Neural progenitor cell (in vitro differentiated cells): Measurements from ENCODE around the gene CLCN2. TPM values are rescaled to one million over a fixed set of nuclear protein-coding genes. Genes with fewer than 3 reads are reported as not detected.

Source experiments
- DNase-seq: peaks from one replicate; pipeline ENCODE4 v3.0.0-alpha.2; 2016; ENCODE audit warnings: low spot score
- H2AFZ ChIP-seq: fragments of 200-600 bp; sonication (generic); replicated peaks from 2 replicates; pipeline ENCODE4 v1.6.1; 2016; ENCODE audit warnings: antibody characterized with exemption
- H3F3A ChIP-seq: fragments of 200-600 bp; sonication (generic); 2 replicates; pipeline ENCODE4 v1.6.1; 2016; ENCODE audit warnings: antibody characterized with exemption, low read depth
- H3K27ac ChIP-seq: fragments of 200-600 bp; sonication (generic); 2 replicates; pipeline ENCODE4 v1.5.1; 2016; ENCODE audit warnings: mild to moderate bottlenecking
- H3K27me3 ChIP-seq: fragments of 200-600 bp; sonication (generic); 2 replicates; pipeline ENCODE4 v1.6.1; 2016; ENCODE audit warnings: mild to moderate bottlenecking, moderate library complexity
- H3K36me3 ChIP-seq: fragments of 200-600 bp; sonication (generic); 2 replicates; pipeline ENCODE4 v1.5.1; 2016
- H3K4me1 ChIP-seq: fragments of 200-600 bp; sonication (generic); 2 replicates; pipeline ENCODE4 v1.6.1; 2016; ENCODE audit warnings: mixed run types
- H3K4me2 ChIP-seq: fragments of 200-600 bp; sonication (generic); 2 replicates; pipeline ENCODE4 v1.6.1; 2016
- H3K4me3 ChIP-seq: fragments of 200-600 bp; sonication (generic); 2 replicates; pipeline ENCODE4 v1.5.1; 2016
- H3K79me2 ChIP-seq: fragments of 200-600 bp; sonication (generic); 2 replicates; pipeline ENCODE4 v1.6.1; 2016; ENCODE audit warnings: low read depth
- H3K9ac ChIP-seq: fragments of 200-600 bp; sonication (generic); 2 replicates; pipeline ENCODE4 v1.6.1; 2016
- H3K9me3 ChIP-seq: fragments of 200-600 bp; sonication (generic); 2 replicates; pipeline ENCODE4 v1.5.1; 2016; ENCODE audit warnings: low read depth
- H4K20me1 ChIP-seq: fragments of 200-600 bp; sonication (generic); 2 replicates; pipeline ENCODE4 v1.6.1; 2016; ENCODE audit warnings: low read depth
- H3K27ac Mint-ChIP-seq: 3 replicates; pipeline ENCODE4 v1.8.0; 2021; ENCODE audit warnings: mixed read lengths
- H3K27me3 Mint-ChIP-seq: 2 replicates; pipeline ENCODE4 v1.8.0; 2022; ENCODE audit warnings: low read depth, mild to moderate bottlenecking, inconsistent platforms, moderate library complexity, mixed read lengths; ENCODE audit not compliant: insufficient read depth
- H3K36me3 Mint-ChIP-seq: 3 replicates; pipeline ENCODE4 v1.8.0; 2021; ENCODE audit warnings: mixed read lengths
- H3K4me1 Mint-ChIP-seq: 3 replicates; pipeline ENCODE4 v1.8.0; 2021; ENCODE audit warnings: mixed read lengths
- H3K4me3 Mint-ChIP-seq: 3 replicates; pipeline ENCODE4 v1.8.0; 2021; ENCODE audit warnings: mild to moderate bottlenecking, moderate library complexity, mixed read lengths
- H3K9me3 Mint-ChIP-seq: 3 replicates; pipeline ENCODE4 v1.8.0; 2020; ENCODE audit warnings: mixed read lengths
- EZH2 ChIP-seq: fragments of 200-600 bp; sonication (generic); IDR thresholded peaks from 2 replicates; pipeline ENCODE4 v1.6.1; 2017; ENCODE audit warnings: antibody characterized with exemption, mild to moderate bottlenecking, moderate library complexity
- EZH2phosphoT487 ChIP-seq: fragments of 200-600 bp; sonication (generic); IDR thresholded peaks from 2 replicates; pipeline ENCODE4 v1.6.1; 2017; ENCODE audit warnings: antibody characterized with exemption
- total RNA-seq: library from RNA; depleted of rRNA; stranded (reverse); fragments of >200 nt; gene quantifications from 2 replicates; pipeline ENCODE4 v1.2.3, GENCODE V29; 2015; ENCODE audit warnings: low replicate concordance
- TF ChIP-seq, protein P1 (sequence below): fragments of 200-600 bp; sonication (generic); IDR thresholded peaks from 2 replicates; pipeline ENCODE4 v1.5.1; 2017; ENCODE audit warnings: antibody characterized with exemption, mild to moderate bottlenecking

CLCN2 gene
- total RNA-seq, 1 donor from 2014 or later: 16.5 TPM

DNA sequence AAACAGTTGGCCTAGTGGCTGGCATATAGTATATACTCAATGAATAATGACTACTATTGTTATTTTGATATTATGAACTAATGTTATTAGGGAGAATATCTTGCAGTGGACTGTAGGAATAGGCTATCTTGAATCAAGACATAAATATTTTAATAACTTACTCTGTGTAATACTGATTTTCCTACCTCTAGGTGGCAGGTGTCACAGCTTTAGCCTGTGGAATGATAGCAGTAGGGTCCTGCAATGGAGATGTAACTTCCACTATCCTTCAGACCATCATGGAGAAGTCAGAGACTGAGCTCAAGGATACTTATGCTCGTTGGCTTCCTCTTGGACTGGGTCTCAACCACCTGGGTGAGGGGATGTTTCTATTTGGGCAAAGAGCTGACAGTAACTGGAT lies 55.8 kb downstream of the CLCN2 start:
- peaks cover 17% of the 10 kb centered on the region for H3K79me2 ChIP-seq
- H3K9me3 ChIP-seq: no peaks in the 10 kb centered on the region
- Mint-ChIP-seq H3K4me3 (no peak overlapping the region), H3K27me3 (no peaks in the 10 kb centered on the region), H3K27ac (no peak overlapping the region), H3K36me3 (peaks cover 58% of the 10 kb centered on the region), H3K4me1 (peaks cover 1% of the 10 kb centered on the region), H3K9me3 (no peaks in the 10 kb centered on the region)
- no peak overlapping the region for H2AFZ ChIP-seq
- H3K36me3 ChIP-seq: peaks cover 3% of the 10 kb centered on the region
- H3K27ac ChIP-seq: no peak overlapping the region
- TF ChIP-seq EZH2phosphoT487: no peak
- TF ChIP-seq, protein P1, sequence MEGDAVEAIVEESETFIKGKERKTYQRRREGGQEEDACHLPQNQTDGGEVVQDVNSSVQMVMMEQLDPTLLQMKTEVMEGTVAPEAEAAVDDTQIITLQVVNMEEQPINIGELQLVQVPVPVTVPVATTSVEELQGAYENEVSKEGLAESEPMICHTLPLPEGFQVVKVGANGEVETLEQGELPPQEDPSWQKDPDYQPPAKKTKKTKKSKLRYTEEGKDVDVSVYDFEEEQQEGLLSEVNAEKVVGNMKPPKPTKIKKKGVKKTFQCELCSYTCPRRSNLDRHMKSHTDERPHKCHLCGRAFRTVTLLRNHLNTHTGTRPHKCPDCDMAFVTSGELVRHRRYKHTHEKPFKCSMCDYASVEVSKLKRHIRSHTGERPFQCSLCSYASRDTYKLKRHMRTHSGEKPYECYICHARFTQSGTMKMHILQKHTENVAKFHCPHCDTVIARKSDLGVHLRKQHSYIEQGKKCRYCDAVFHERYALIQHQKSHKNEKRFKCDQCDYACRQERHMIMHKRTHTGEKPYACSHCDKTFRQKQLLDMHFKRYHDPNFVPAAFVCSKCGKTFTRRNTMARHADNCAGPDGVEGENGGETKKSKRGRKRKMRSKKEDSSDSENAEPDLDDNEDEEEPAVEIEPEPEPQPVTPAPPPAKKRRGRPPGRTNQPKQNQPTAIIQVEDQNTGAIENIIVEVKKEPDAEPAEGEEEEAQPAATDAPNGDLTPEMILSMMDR: peak; percentile 31
- H3K27me3 ChIP-seq: no peaks in the 10 kb centered on the region
- peaks cover 3% of the 10 kb centered on the region for H3F3A ChIP-seq
- H4K20me1 ChIP-seq: peaks cover 8% of the 10 kb centered on the region
- H3K4me2 ChIP-seq: no peak overlapping the region
- no peaks in the 10 kb centered on the region for H3K4me1 ChIP-seq
- no peak overlapping the region for H3K9ac ChIP-seq
- DNase-seq: no peak
- H3K4me3 ChIP-seq: no peak overlapping the region

- Mint-ChIP-seq H3K4me1 (peaks cover 17% of the 10 kb centered on the region), H3K27me3 (peaks cover 2% of the 10 kb centered on the region), H3K4me3 (peak overlapping the region; percentile 97), H3K36me3 (peaks cover 21% of the 10 kb centered on the region), H3K9me3 (no peaks in the 10 kb centered on the region), H3K27ac (no peak overlapping the region)
- H4K20me1 ChIP-seq: peaks cover 20% of the 10 kb centered on the region
- peaks cover 9% of the 10 kb centered on the region for H3F3A ChIP-seq
- no peak for TF ChIP-seq EZH2
- TF ChIP-seq, protein P1: no peak
- no peak for TF ChIP-seq EZH2phosphoT487
- peaks cover 32% of the 10 kb centered on the region for H3K79me2 ChIP-seq
- H3K9ac ChIP-seq: peak overlapping the region; percentile 92
- H2AFZ ChIP-seq: no peak overlapping the region
- no peak for DNase-seq
- no peaks in the 10 kb centered on the region for H3K9me3 ChIP-seq
- H3K36me3 ChIP-seq: peaks cover 3% of the 10 kb centered on the region
- H3K27me3 ChIP-seq: peaks cover 3% of the 10 kb centered on the region
- no peak overlapping the region for H3K27ac ChIP-seq
- peak overlapping the region; percentile 87 for H3K4me3 ChIP-seq
- H3K4me2 ChIP-seq: peak overlapping the region; percentile 88
- peaks cover 8% of the 10 kb centered on the region for H3K4me1 ChIP-seq
Measured at GRCh38 chr3:184300378-184300720, 61.1 kb downstream of the CLCN2 start.

DNA sequence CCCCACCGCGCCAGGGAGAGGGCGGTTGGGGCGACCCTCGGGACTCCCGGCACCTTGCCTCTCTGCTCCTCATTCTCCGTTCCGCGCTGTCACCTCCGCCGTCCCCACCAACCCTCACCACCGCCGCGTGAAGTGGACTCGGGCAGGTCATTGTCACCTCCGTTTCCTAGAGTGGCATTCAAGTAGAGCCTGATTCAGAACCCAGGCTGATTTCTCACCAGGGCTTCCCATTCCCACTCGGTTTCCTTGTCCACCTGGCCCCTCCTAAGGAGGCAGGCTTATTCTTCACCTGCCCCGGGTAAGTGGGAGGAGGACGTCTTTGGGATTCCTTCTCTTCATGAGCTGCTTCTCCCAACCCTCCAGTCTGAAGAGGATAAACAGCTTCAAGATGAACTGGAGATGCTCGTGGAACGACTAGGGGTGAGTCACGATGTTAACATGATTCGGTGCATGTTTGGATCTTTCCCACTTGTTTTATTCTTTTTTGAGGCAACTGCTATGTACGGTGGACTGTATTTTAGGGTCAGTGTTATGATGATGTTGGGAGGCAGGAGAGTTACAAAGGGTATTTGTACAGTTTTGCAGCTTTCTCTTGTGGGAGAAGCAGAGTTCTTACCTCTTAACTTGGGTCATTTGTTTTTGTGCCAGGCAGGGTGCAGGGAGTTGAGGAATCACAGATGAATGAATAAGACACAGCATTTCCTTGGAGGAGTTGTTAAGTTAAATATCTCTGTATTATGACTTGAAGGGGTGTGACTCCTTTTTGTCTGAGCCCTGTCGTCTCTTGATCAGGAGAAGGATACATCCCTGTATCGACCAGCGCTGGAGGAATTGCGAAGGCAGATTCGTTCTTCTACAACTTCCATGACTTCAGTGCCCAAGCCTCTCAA lies 61.7 kb downstream of the CLCN2 start:
- peak overlapping the region; percentile 87 for H3K4me3 ChIP-seq
- peaks cover 9% of the 10 kb centered on the region for H3F3A ChIP-seq
- peaks cover under 1% of the 10 kb centered on the region for H3K36me3 ChIP-seq
- H2AFZ ChIP-seq: peak overlapping the region; percentile 57
- no peaks in the 10 kb centered on the region for H3K9me3 ChIP-seq
- H4K20me1 ChIP-seq: peaks cover 20% of the 10 kb centered on the region
- H3K9me3 Mint-ChIP-seq: no peaks in the 10 kb centered on the region
- peak overlapping the region; percentile 88 for H3K4me2 ChIP-seq
- TF ChIP-seq EZH2phosphoT487: no peak
- TF ChIP-seq, protein P1: no peak
- TF ChIP-seq EZH2: no peak
- no peak overlapping the region for H3K27ac ChIP-seq
- peaks cover 8% of the 10 kb centered on the region for H3K4me1 ChIP-seq
- peak overlapping the region; percentile 22 for H3K27ac Mint-ChIP-seq
- H3K79me2 ChIP-seq: peaks cover 32% of the 10 kb centered on the region
- H3K36me3 Mint-ChIP-seq: peaks cover 19% of the 10 kb centered on the region
- DNase-seq: no peak
- peaks cover 3% of the 10 kb centered on the region for H3K27me3 ChIP-seq
- peak overlapping the region; percentile 97 for H3K4me3 Mint-ChIP-seq
- peak overlapping the region; percentile 92 for H3K9ac ChIP-seq
- H3K27me3 Mint-ChIP-seq: peaks cover 2% of the 10 kb centered on the region
- H3K4me1 Mint-ChIP-seq: peaks cover 17% of the 10 kb centered on the region
